HT1080 (cell line): Measurements from ENCODE around the gene FGF14. TPM values are rescaled to one million over a fixed set of nuclear protein-coding genes. Genes with fewer than 3 reads are reported as not detected.
A peak's percentile ranks its signal among the peaks of the same experiment; 100 is the strongest.

Experiments used
- DNase-seq: peaks from one replicate; pipeline ENCODE4 v3.0.0-alpha.2; 2015; ENCODE audit warnings: low read depth
- total RNA-seq: library from RNA; depleted of rRNA; stranded (reverse); fragments of >200 nt; shearing (Covaris generic); gene quantifications from 2 replicates; pipeline ENCODE4 v1.2.3, GENCODE V29; 2014

The FGF14 gene
- total RNA-seq, 1 experiment from 2014 or later = not detected

DNA sequence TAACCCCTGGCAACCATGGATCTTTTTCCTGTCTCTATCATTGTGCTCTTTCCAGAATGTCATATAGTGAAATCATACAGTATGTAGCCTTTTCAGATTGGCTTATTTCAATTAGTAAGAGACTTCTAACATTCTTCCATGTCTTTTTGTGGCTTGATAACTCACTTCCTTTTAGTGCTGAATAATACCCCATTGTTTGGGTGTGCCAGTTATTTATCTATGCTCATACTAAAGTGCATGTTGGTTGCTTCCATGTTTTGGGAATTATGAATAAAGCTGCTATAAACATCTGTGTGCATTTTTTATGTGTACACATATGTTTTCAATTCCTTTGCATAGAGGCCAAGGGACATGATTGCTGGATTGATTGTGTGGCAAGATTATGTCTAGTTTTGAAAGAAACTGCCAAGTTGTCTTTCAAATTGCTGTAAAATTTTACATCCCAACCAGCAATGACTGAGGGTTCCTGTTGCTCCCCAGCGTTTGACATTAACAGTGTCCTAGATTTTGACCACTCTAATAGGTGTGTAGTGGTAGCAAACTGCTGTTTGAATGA, 590.5 kb downstream of the FGF14 start:
- peak; percentile 82 for DNase-seq

DNA sequence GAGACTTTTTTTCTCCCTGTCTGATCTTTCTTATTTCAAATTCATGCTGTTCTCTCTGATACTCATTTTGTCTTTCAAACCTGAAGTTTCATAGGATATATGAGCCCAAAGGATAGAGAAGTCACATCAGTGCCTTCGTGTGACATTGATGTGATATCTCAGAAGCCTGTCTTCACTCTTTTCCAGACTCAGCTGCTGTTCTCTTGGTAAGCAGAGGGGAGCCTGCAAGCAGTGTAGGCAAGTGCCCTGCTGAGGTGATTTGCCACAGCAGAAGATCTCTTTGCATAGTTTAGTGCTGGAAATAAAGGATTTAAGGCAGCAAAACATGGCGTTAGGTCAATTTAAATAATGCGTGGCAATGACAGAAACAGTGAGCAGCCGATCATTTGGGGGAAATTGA, 602.7 kb downstream of the FGF14 start:
- DNase-seq = no peak

DNA sequence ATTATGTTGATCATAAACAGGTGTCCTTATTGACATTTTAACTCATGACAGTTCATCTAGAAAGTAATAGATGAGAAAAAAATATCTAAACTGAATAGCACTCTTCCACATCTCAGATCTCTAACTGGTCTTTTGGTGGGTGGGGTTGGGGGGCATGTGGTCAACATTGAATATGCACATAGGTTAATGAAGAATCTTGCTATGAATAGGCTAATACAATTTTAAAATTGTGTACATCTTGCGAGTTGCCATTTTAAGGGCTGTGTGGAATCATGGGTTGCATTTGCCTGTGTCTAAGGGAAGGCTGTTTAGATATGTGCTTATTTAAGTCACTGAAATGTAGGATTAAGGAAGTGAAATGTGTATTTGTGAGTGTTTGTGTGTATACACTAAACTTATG, 603.4 kb downstream of the FGF14 start:
- DNase-seq = no peak

GRCh38 chr13:101795460-101795859, 606.4 kb downstream of the FGF14 start:
- no peak for DNase-seq

- DNase-seq = no peak
These were observed 606.8 kb downstream of the FGF14 start for GRCh38 chr13:101795025-101795424.

DNA sequence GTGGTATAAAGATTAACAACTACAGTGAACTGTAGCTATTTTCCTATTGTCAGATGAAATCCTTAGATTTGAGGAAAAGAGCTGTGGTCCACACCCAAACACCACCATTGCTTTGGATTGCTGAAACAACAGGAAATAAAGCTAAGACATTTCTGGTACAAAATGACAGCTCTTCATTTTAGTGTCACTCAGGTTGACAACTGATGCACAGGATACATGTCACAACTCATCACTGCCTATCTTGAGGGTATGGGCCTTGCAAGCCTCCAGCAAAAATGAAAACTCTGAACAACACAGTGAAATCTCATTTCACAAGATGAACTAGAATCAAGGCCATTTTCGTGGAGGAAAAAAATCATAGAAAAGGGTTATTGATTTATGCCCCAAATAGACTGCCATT, 609.7 kb downstream of the FGF14 start:
- DNase-seq = no peak

DNA sequence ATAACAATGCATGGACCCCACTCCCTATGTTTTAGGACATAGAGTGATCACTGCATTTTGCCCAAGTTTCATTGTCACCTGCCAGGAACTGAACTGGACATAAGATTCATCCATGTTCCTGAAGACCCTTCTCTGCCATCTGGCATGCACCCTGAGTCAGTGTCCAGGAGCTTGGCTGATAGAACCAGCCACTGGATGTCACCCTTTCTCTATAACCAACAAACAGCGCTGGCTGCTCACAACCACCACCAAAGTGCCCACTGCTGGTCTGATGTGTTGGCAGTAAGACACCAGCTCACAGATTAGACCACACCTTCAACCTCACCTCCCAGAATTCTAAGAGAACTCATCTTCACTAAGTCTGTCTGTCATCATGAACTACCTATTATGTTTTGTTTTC, 616.0 kb downstream of the FGF14 start:
- peak; percentile 77 for DNase-seq

DNA sequence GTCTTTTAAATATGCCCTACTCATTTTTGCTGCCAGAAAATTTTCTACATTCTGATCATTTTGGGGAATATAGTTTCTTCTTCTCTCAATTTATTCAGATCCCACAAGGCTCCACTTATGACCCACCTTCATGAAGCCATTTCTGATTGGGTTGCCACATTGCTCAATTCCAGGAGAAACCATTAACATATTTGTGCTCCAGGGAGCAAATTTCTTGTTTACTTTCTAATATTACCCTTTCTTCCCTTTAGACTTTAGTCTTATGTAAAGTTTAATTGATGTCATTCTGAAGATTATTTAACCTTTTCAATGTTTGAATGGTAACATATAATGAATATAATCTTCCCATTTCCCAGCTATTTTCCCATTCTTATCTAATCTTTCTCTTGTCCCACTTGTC, 617.5 kb downstream of the FGF14 start:
- DNase-seq = no peak

DNA sequence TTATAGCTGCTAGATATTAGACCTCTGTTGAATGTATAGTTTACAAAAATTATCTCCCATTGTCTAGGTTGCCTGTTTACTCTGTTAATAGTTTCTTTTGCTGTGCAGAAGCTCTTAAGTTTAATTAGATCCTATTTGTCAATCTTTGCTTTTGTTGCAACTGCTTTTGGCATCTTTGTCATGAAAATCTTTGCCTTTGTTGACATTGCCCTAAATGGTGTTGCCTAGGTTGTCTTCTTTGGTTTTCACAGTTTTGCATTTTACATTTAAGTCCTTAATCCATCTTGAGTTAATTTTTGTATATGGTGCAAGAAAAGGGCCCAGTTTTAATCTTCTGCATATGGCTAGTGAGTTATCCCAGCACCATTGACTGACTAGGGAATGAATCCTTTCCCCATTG, 618.3 kb downstream of the FGF14 start:
- no peak for DNase-seq

- no peak for DNase-seq
These were observed 621.6 kb downstream of the FGF14 start for GRCh38 chr13:101780211-101780610.

GRCh38 chr13:101779147-101779546, 622.7 kb downstream of the FGF14 start:
- no peak for DNase-seq

- no peak for DNase-seq
These were observed 626.6 kb downstream of the FGF14 start for GRCh38 chr13:101775267-101775666.

DNA sequence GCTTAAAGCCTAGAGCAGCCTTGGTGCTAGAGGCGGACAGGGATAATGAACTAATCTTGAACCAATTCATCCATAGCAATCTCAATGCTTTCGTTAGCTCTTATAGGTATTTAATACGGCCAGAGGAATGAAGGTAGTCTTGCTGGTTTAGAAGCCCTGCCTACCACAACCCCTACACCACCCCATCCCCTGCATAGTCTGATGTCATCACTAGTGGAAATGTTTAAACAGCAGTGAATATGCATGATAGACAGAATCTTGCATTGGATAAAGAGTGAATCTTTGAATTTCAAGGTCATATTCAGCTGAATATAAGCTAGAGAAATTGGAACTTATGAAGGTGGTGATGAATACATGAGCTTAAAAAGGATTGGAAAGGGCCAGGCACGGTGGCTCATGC, 627.5 kb downstream of the FGF14 start:
- no peak for DNase-seq

DNA sequence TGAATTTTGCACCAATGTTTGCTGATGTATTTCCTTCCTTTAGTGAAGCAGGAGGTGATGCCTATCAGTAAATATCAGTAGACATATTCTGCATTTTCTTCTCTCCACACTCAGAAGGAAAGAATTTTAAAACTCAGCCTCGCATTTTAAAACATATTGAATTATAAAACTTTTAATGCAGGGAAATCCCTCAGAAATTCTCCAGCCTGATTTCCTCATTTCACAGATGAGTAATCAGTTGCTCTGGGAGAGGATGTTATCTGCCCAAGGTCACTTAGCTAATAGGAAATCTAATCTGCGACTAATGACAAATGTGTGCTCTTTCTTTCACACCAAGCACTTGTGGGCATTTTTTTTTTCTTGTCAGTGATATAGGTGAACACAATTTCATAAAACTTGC, 628.8 kb downstream of the FGF14 start:
- DNase-seq = no peak

- no peak for DNase-seq
These were observed 634.7 kb downstream of the FGF14 start for GRCh38 chr13:101767131-101767530.

DNA sequence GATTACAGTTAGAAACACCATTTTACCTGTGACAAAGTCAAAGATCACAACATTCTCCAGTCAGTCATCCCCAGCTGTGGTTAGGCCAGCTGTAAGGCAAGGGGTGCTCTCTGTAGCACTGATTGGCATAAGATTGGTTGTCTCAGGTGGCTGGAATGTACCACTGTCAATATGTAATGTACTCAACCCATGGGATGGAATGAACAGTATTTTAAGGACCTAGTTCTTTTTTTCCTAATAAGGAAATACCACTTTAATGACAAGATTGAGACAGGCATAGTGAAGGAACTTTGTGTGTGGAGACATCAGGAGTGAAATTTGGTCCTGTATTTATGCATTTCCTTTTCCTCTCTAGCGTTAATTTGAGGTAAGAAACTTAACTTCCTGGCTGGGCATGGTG, 638.7 kb downstream of the FGF14 start:
- peak; percentile 22 for DNase-seq

GRCh38 chr13:101757446-101758039, 644.3 kb downstream of the FGF14 start:
- peak; percentile 44 for DNase-seq

- DNase-seq = no peak
These were observed 646.5 kb downstream of the FGF14 start for GRCh38 chr13:101755228-101755887.

GRCh38 chr13:101752432-101752831, 649.4 kb downstream of the FGF14 start:
- no peak for DNase-seq

DNA sequence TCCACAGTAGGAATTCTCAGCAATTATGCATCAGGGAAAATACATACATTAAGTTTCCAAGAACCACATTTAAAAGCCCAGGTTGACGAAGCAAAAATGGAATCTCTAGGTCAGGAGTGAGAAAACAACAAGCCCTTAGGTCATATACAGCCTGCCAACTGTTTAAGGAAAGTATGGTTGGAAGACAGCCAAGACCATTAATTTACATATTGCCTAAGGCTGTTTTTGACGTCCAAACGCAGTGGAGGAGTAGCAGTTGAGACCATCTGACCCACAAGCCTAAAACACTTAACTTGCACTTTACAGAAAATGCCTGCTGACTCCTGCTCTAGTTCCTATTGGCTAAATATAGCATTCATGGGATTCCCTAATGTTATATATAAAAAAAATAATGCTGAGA, 650.4 kb downstream of the FGF14 start:
- DNase-seq = peak; percentile 34

GRCh38 chr13:101749584-101749983, 652.3 kb downstream of the FGF14 start:
- no peak for DNase-seq

DNA sequence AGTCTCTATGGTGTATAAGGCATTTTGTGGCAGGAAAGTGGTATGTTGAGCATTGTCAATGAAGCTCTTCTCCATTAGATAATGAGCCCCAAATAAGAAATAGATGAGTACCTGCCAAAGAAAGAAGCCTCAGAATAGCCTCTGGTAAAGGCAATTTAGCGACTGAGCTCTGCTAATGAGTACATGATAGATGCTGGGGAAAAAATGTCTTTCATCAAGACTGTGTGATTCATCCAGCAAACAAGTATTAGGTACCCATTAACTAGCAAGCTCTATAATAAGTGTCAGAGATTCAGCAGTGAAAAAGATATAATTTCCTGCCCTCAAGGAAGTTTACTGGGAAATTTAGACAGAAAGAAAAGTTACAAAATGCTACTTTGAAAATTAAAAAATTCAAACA, 654.8 kb downstream of the FGF14 start:
- DNase-seq = no peak

GRCh38 chr13:101746513-101746912, 655.3 kb downstream of the FGF14 start:
- no peak for DNase-seq
